IMR-90 (cell line): Measurements from ENCODE around the gene OLFM3. TPM values are rescaled to one million over a fixed set of nuclear protein-coding genes. Genes with fewer than 3 reads are reported as not detected.

ENCODE experiments used
- ATAC-seq: fragments of 200-7000 bp; cut with Tn5 transposase; 2 replicates; pipeline ENCODE4 v1.9.1; 2020; ENCODE audit warnings: low read depth, mild to moderate bottlenecking, moderate library complexity
- BruUV-seq: library from RNA; stranded (reverse); fragments of 400-500 nt; replicated peaks from 2 replicates; lab custom pipeline; 2021; lab: Mats Ljungman, UMichigan
- CTCF ChIA-PET: fragments of 300-600 bp; formaldehyde crosslinking; extraction: SDS; loops from one replicate; lab custom pipeline; 2021; ENCODE audit warnings: antibody characterized with exemption; lab: Yijun Ruan, JAX
- POLR2A ChIA-PET: fragments of 300-600 bp; sonication (Branson Sonifier 250); formaldehyde crosslinking; loops from one replicate; lab custom pipeline; 2022; ENCODE audit warnings: antibody characterized with exemption; ENCODE audit not compliant: unreplicated experiment; lab: Charles Lee
- DNase-seq: peaks from one replicate; pipeline ENCODE4 v3.0.0; 2013
- H2AFZ ChIP-seq: replicated peaks from 2 replicates; pipeline ENCODE3; 2013; ENCODE audit warnings: low read length, mild to moderate bottlenecking; ENCODE audit not compliant: poor library complexity
- H2AK5ac ChIP-seq: 2 replicates; pipeline ENCODE4 v1.6.1; 2013; ENCODE audit warnings: low read depth, low read length, inconsistent platforms
- H2AK9ac ChIP-seq: replicated peaks from 2 replicates; pipeline ENCODE3; 2013; ENCODE audit warnings: mild to moderate bottlenecking, low read depth, low read length, moderate library complexity; ENCODE audit not compliant: poor library complexity
- H2BK120ac ChIP-seq: 2 replicates; pipeline ENCODE4 v1.6.1; 2013; ENCODE audit warnings: low read depth, low read length, inconsistent platforms
- H2BK15ac ChIP-seq: 3 replicates; pipeline ENCODE4 v1.6.1; 2013; ENCODE audit warnings: low read depth, low read length, inconsistent platforms
- H2BK20ac ChIP-seq: 2 replicates; pipeline ENCODE4 v1.6.1; 2013; ENCODE audit warnings: low read depth, mild to moderate bottlenecking, inconsistent platforms, low read length, moderate library complexity
- H2BK5ac ChIP-seq: 2 replicates; pipeline ENCODE4 v1.6.1; 2013; ENCODE audit warnings: mild to moderate bottlenecking, low read depth, low read length, inconsistent platforms; ENCODE audit not compliant: poor library complexity, severe bottlenecking
- H3K14ac ChIP-seq: replicated peaks from 2 replicates; pipeline ENCODE4 v1.6.1; 2013; ENCODE audit warnings: low read depth, low read length, inconsistent platforms
- H3K18ac ChIP-seq: 2 replicates; pipeline ENCODE4 v1.6.1; 2013; ENCODE audit warnings: low read depth, low read length, control low read depth
- H3K23ac ChIP-seq: 2 replicates; pipeline ENCODE4 v1.6.1; 2013; ENCODE audit warnings: low read depth, low read length, inconsistent platforms
- H3K27ac ChIP-seq: 2 replicates; pipeline ENCODE4 v1.5.1; 2013; ENCODE audit warnings: mild to moderate bottlenecking, control low read depth, low read length; ENCODE audit not compliant: insufficient read depth
- H3K27me3 ChIP-seq: 2 replicates; pipeline ENCODE4 v1.6.1; 2013; ENCODE audit warnings: low read length; ENCODE audit not compliant: control insufficient read depth, insufficient read depth
- H3K36me3 ChIP-seq: 2 replicates; pipeline ENCODE4 v1.6.1; 2013; ENCODE audit warnings: low read length, mixed read lengths; ENCODE audit not compliant: control insufficient read depth, insufficient read depth
- H3K4ac ChIP-seq: 2 replicates; pipeline ENCODE4 v1.6.1; 2013; ENCODE audit warnings: low read depth, low read length, inconsistent platforms
- H3K4me1 ChIP-seq: 2 replicates; pipeline ENCODE4 v1.6.1; 2013; ENCODE audit warnings: low read length, mixed read lengths; ENCODE audit not compliant: control insufficient read depth, insufficient read depth
- H3K4me2 ChIP-seq: 2 replicates; pipeline ENCODE4 v1.6.1; 2013; ENCODE audit warnings: low read depth, mild to moderate bottlenecking, control low read depth, low read length, moderate library complexity
- H3K4me3 ChIP-seq: 2 replicates; pipeline ENCODE4 v1.5.1; 2013; ENCODE audit warnings: low read depth, mild to moderate bottlenecking, control low read depth, low read length, moderate library complexity; ENCODE audit not compliant: insufficient read depth
- H3K56ac ChIP-seq: 2 replicates; pipeline ENCODE4 v1.6.1; 2013; ENCODE audit warnings: low read length, inconsistent platforms; ENCODE audit not compliant: insufficient read depth; ENCODE audit errors: extremely low read depth
- H3K79me1 ChIP-seq, 2 experiments: 2 replicates each; pipeline ENCODE4 v1.6.1; 2013; ENCODE audit warnings: low read length in 2 of 2, inconsistent platforms in 1 of 2, low read depth in 1 of 2
- H3K9ac ChIP-seq: 2 replicates; pipeline ENCODE4 v1.6.1; 2013; ENCODE audit warnings: low read depth, low read length, control low read depth
- H3K9me1 ChIP-seq: 2 replicates; pipeline ENCODE4 v1.6.1; 2013; ENCODE audit warnings: low read length, inconsistent platforms; ENCODE audit not compliant: insufficient read depth
- H3K9me3 ChIP-seq: 2 replicates; pipeline ENCODE4 v1.6.1; 2013; ENCODE audit warnings: low read length; ENCODE audit not compliant: control insufficient read depth, insufficient read depth
- H4K20me1 ChIP-seq: 2 replicates; pipeline ENCODE4 v1.6.1; 2013; ENCODE audit warnings: low read length, inconsistent platforms; ENCODE audit not compliant: insufficient read depth
- H4K5ac ChIP-seq: 2 replicates; pipeline ENCODE4 v1.6.1; 2013; ENCODE audit warnings: mild to moderate bottlenecking, low read depth, low read length, control low read depth
- H4K8ac ChIP-seq, 2 experiments: 2 replicates each; pipeline ENCODE4 v1.6.1; 2013; ENCODE audit warnings: low read depth in 2 of 2, low read length in 2 of 2, control low read depth in 1 of 2, inconsistent platforms in 1 of 2
- H4K91ac ChIP-seq: 2 replicates; pipeline ENCODE4 v1.6.1; 2013; ENCODE audit warnings: low read depth, low read length, inconsistent platforms; ENCODE audit not compliant: insufficient read depth
- BHLHE40 ChIP-seq: fragments of 150-350 bp; IDR thresholded peaks from 2 replicates; pipeline ENCODE4 v1.6.1; 2016; ENCODE audit warnings: mild to moderate bottlenecking, low read depth, low read length
- CEBPB ChIP-seq: IDR thresholded peaks from 2 replicates; pipeline ENCODE4 v1.6.1; 2012; ENCODE audit warnings: low read depth, low read length, improper control_type of control experiment
- CHD1 ChIP-seq: IDR thresholded peaks from 2 replicates; pipeline ENCODE4 v1.6.1; 2012; ENCODE audit warnings: low read depth, low read length, improper control_type of control experiment
- FOS ChIP-seq: fragments of 150-350 bp; IDR thresholded peaks from 2 replicates; pipeline ENCODE4 v1.6.1; 2016; ENCODE audit warnings: low read depth, low read length
- MAFK ChIP-seq: IDR thresholded peaks from 2 replicates; pipeline ENCODE4 v1.6.1; 2012; ENCODE audit warnings: low read depth, low read length, improper control_type of control experiment
- MAZ ChIP-seq: IDR thresholded peaks from 2 replicates; pipeline ENCODE4 v1.6.1; 2012; ENCODE audit warnings: low read depth, mild to moderate bottlenecking, low read length, improper control_type of control experiment, moderate library complexity, borderline replicate concordance
- MXI1 ChIP-seq: IDR thresholded peaks from 2 replicates; pipeline ENCODE4 v1.6.1; 2012; ENCODE audit warnings: low read depth, mild to moderate bottlenecking, low read length, moderate library complexity, borderline replicate concordance
- NFE2L2 ChIP-seq: fragments of 150-350 bp; IDR thresholded peaks from 2 replicates; pipeline ENCODE4 v1.6.1; 2016; ENCODE audit warnings: low read depth, mild to moderate bottlenecking, low read length
- POLR2A ChIP-seq: IDR thresholded peaks from 2 replicates; pipeline ENCODE4 v1.6.1; 2012; ENCODE audit warnings: mild to moderate bottlenecking, low read depth, low read length
- RAD21 ChIP-seq: IDR thresholded peaks from 2 replicates; pipeline ENCODE4 v1.6.1; 2012; ENCODE audit warnings: low read length, improper control_type of control experiment
- RCOR1 ChIP-seq: IDR thresholded peaks from 2 replicates; pipeline ENCODE4 v1.6.1; 2012; ENCODE audit warnings: mild to moderate bottlenecking, low read length, improper control_type of control experiment; ENCODE audit not compliant: insufficient replicate concordance
- RFX5 ChIP-seq: IDR thresholded peaks from 2 replicates; pipeline ENCODE4 v1.8.0; 2012; ENCODE audit warnings: low read depth, mild to moderate bottlenecking, low read length, moderate library complexity
- SMC3 ChIP-seq: fragments of 150-350 bp; IDR thresholded peaks from 2 replicates; pipeline ENCODE4 v1.6.1; 2016; ENCODE audit warnings: low read depth, mild to moderate bottlenecking, antibody characterized with exemption, low read length, moderate library complexity
- WGBS, 2 experiments: methylation state at CpG; one replicate each; pipeline versions ENCODE4 v1.1.5 to v1.1.7; 2013; ENCODE audit warnings: missing lambda C conversion rate in 2 of 2; ENCODE audit not compliant: insufficient read length in 1 of 2; ENCODE audit errors: extremely low coverage in 2 of 2; 5-methylcytosine and 5-hydroxymethylcytosine counted together
- dilution Hi-C: fragments of 300-500 bp; cut with HindIII; formaldehyde crosslinking; loops from one replicate; pipeline ENCODE4 v1.14.3; 2018; ENCODE audit warnings: low sequenced_read_pairs; ENCODE audit not compliant: unreplicated experiment
- in situ Hi-C: fragments of 300-500 bp; cut with MboI; formaldehyde crosslinking; loops from 3 replicates; pipeline ENCODE4 v1.14.3; 2019; ENCODE audit warnings: low sequenced_read_pairs, inconsistent platforms, mixed read lengths
- intact Hi-C: fragments of 100-400 bp; cut with micrococcal nuclease; formaldehyde crosslinking; loops from 2 replicates; pipeline ENCODE4 v1.10.0; 2022
- polyA plus RNA-seq, 3 experiments: library from polyadenylated mRNA; depleted of rRNA; stranded (reverse); fragments of >200 nt; gene quantifications; 2 replicates each; pipeline ENCODE4 v1.2.3, GENCODE V29; 2012; ENCODE audit warnings: low replicate concordance in 1 of 3
- total RNA-seq: library from RNA; depleted of rRNA; stranded (reverse); fragments of >200 nt; gene quantifications from 2 replicates; pipeline ENCODE4 v1.2.3, GENCODE V29; 2012
- TF ChIP-seq, protein P1 (sequence below): fragments of 150-350 bp; IDR thresholded peaks from 2 replicates; pipeline ENCODE4 v1.6.1; 2017; ENCODE audit warnings: mild to moderate bottlenecking, antibody characterized with exemption, low read length, low read depth
- TF ChIP-seq, protein P2 (sequence below): fragments of 150-350 bp; IDR thresholded peaks from 2 replicates; pipeline ENCODE4 v1.6.1; 2016; ENCODE audit warnings: low read depth, mild to moderate bottlenecking, low read length, moderate library complexity, borderline replicate concordance

OLFM3 gene
- total and polyA plus RNA-seq, 2 of the 4 experiments (the other 2 are of a cell fraction), result not detected

- CTCF ChIA-PET, result no interaction called here
- H4K91ac ChIP-seq, result no peak overlapping the region
- no peaks in the 10 kb centered on the region for H3K9me3 ChIP-seq
- H2BK5ac ChIP-seq, result no peak overlapping the region
- no peak overlapping the region for H3K4me2 ChIP-seq
- in situ Hi-C loops, result no loop called here
- no peak overlapping the region for H3K4ac ChIP-seq
- H2BK15ac ChIP-seq, result no peak overlapping the region
- H3K14ac ChIP-seq, result no peak overlapping the region
- POLR2A ChIA-PET, result no interaction called here
- ATAC-seq, result no peak
- no peak overlapping the region for H2AFZ ChIP-seq
- H3K36me3 ChIP-seq, result no peaks in the 10 kb centered on the region
- no peak overlapping the region for H3K4me3 ChIP-seq
- no peak overlapping the region for H2AK9ac ChIP-seq
- intact Hi-C loops, result no loop called here
- H2BK20ac ChIP-seq, result no peak overlapping the region
- H2BK120ac ChIP-seq, result no peak overlapping the region
- H3K9ac ChIP-seq, result no peak overlapping the region
- no peak overlapping the region for H2AK5ac ChIP-seq
- H4K5ac ChIP-seq, result no peak overlapping the region
- no TSS peak for BruUV-seq
- H4K20me1 ChIP-seq, result no peaks in the 10 kb centered on the region
- DNase-seq, result no peak
- no peak overlapping the region for H3K27ac ChIP-seq
- H3K9me1 ChIP-seq, result no peaks in the 10 kb centered on the region
- no peak overlapping the region for H3K23ac ChIP-seq
- H3K4me1 ChIP-seq, result no peaks in the 10 kb centered on the region
- WGBS, 2 experiments, result no CpG with 5 or more reads among the region's 2 CpGs
- no peaks in the 10 kb centered on the region for H3K79me1 ChIP-seq
- H4K8ac ChIP-seq, result no peak overlapping the region
- dilution Hi-C loops, result no loop called here
- no peak overlapping the region for H3K18ac ChIP-seq
- no peaks in the 10 kb centered on the region for H3K27me3 ChIP-seq
- TF ChIP-seq MAZ (no peak), RFX5 (no peak), NFE2L2 (no peak), CEBPB (no peak), MAFK (no peak), RAD21 (no peak), FOS (no peak), SMC3 (no peak), CHD1 (no peak), POLR2A (no peak), MXI1 (no peak), BHLHE40 (no peak), RCOR1 (no peak)
- TF ChIP-seq, protein P1, sequence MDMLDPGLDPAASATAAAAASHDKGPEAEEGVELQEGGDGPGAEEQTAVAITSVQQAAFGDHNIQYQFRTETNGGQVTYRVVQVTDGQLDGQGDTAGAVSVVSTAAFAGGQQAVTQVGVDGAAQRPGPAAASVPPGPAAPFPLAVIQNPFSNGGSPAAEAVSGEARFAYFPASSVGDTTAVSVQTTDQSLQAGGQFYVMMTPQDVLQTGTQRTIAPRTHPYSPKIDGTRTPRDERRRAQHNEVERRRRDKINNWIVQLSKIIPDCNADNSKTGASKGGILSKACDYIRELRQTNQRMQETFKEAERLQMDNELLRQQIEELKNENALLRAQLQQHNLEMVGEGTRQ, result no peak
- TF ChIP-seq, protein P2, sequence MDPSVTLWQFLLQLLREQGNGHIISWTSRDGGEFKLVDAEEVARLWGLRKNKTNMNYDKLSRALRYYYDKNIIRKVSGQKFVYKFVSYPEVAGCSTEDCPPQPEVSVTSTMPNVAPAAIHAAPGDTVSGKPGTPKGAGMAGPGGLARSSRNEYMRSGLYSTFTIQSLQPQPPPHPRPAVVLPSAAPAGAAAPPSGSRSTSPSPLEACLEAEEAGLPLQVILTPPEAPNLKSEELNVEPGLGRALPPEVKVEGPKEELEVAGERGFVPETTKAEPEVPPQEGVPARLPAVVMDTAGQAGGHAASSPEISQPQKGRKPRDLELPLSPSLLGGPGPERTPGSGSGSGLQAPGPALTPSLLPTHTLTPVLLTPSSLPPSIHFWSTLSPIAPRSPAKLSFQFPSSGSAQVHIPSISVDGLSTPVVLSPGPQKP, result no peak
- H3K56ac ChIP-seq, result no peak overlapping the region
Measured at GRCh38 chr1:102002057-102002456, 5.3 kb upstream of the OLFM3 start.
